T-helper 2 cell treated with Interferon-gamma antibody and Interleukin-4, amounts not matched to agents 5 μg/mL and 100 μg/mL, for 36 hours (primary cell): ENCODE results near the gene CCDC83.
"Not testable (repeated sequence)": the region's sequence is repeated elsewhere in the genome, so short reads cannot be mapped to it uniquely, and the experiment has no call there.

Experiments
- DNase-seq: peaks from one replicate; pipeline ENCODE4 v3.0.0; 2021; ENCODE audit warnings: low spot score
- H3K27ac Mint-ChIP-seq: one replicate; pipeline ENCODE4 v1.8.0; 2021; ENCODE audit warnings: mild to moderate bottlenecking, mixed read lengths
- H3K27me3 Mint-ChIP-seq: one replicate; pipeline ENCODE4 v1.8.0; 2021; ENCODE audit warnings: low read depth, mixed read lengths
- H3K36me3 Mint-ChIP-seq: one replicate; pipeline ENCODE4 v1.8.0; 2021; ENCODE audit warnings: low read depth, mixed read lengths
- H3K4me1 Mint-ChIP-seq: one replicate; pipeline ENCODE4 v1.8.0; 2021; ENCODE audit warnings: low read depth, mixed read lengths
- H3K4me3 Mint-ChIP-seq: one replicate; pipeline ENCODE4 v1.8.0; 2022; ENCODE audit warnings: mild to moderate bottlenecking, moderate library complexity, mixed read lengths
- H3K9me3 Mint-ChIP-seq: one replicate; pipeline ENCODE4 v1.8.0; 2021; ENCODE audit warnings: mixed read lengths

The CCDC83 gene

DNA sequence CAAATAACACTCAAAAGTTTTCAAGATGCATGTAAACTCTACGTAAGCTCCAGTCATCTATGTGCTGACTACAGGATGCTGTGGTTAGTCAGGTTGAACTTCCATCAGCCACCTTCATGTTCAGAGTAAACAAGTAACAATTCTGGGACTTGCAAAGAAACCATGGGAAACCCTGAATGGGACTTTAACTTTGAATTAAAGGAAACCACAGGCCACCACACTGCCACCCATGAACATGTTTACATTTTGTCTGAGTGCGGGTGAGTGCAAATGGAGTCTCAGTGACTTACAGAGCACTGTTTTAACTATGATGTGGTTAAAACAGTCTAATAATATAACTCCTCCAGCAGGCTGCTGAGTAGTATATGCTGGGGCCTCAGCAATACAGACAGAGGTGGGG is 31.4 kb upstream of the CCDC83 start:
- DNase-seq: peak; percentile 74
- peaks cover 66% of the 10 kb centered on the region for H3K4me1 Mint-ChIP-seq
- peak overlapping the region; percentile 92 for H3K27ac Mint-ChIP-seq
- no peaks in the 10 kb centered on the region for H3K27me3 Mint-ChIP-seq
- H3K36me3 Mint-ChIP-seq: no peaks in the 10 kb centered on the region
- no peaks in the 10 kb centered on the region for H3K9me3 Mint-ChIP-seq
- peak overlapping the region; percentile 78 for H3K4me3 Mint-ChIP-seq

DNA sequence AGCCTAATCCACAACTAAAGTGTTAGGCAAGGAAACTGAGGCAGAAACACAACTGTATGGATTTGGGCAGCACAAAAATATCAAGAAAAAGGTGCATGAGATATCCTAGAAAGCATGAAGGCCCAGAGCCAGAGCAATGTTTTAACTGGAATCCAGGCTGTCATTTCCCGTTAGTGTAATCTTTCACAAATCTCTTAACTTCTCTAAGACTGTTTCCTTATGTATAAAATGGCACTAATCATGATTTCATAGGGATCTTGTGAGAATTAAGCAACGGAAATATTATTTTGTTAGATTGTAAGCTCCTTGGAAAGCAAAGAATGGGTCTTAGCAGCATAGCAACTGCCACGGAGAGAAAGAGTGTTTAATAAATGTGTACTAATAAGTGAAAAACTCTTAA is 29.6 kb upstream of the CCDC83 start:
- no peak overlapping the region for H3K27ac Mint-ChIP-seq
- peaks cover 64% of the 10 kb centered on the region for H3K4me1 Mint-ChIP-seq
- no peaks in the 10 kb centered on the region for H3K9me3 Mint-ChIP-seq
- no peaks in the 10 kb centered on the region for H3K36me3 Mint-ChIP-seq
- H3K4me3 Mint-ChIP-seq: no peak overlapping the region
- no peak for DNase-seq
- H3K27me3 Mint-ChIP-seq: no peaks in the 10 kb centered on the region

DNA sequence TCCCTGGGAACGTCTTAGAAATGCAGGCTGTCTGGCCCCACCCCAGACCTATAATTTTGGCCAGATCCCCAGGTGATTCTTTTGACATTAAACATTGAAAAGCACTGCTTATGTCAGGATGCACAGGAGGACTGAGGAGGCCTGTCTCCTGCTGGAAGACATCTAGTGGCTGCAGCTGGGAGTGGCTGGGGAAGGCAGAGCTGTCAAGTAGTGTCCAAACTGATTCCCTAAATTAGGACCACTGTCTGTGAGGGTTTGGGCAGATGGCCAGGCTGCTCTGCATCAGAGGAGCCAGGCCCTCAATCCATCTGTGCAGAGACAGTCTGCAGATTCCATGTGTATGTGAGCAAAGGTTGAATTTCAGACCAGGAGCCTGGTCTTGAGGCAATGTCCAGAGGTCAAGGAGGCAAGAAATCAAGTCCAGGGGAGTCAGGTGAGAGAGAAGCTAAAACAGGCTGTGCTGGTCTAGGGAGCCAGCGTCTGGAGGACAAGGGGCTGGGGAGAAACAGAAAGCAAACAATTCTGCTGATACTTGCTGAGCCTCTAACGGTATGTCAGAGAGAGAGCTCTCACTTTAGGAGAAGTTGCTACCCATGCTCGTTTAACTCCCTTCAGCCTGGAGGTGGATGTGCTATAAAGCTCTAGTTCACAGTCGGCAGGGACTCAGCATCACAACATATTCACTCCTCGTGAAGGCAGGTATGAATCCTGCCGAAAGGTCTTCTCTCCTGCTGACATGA is 28.9 kb upstream of the CCDC83 start:
- H3K9me3 Mint-ChIP-seq: no peaks in the 10 kb centered on the region
- peaks cover 62% of the 10 kb centered on the region for H3K4me1 Mint-ChIP-seq
- peak overlapping the region; percentile 70 for H3K27ac Mint-ChIP-seq
- H3K27me3 Mint-ChIP-seq: no peaks in the 10 kb centered on the region
- H3K4me3 Mint-ChIP-seq: peak overlapping the region; percentile 51
- no peak for DNase-seq
- H3K36me3 Mint-ChIP-seq: no peaks in the 10 kb centered on the region

DNA sequence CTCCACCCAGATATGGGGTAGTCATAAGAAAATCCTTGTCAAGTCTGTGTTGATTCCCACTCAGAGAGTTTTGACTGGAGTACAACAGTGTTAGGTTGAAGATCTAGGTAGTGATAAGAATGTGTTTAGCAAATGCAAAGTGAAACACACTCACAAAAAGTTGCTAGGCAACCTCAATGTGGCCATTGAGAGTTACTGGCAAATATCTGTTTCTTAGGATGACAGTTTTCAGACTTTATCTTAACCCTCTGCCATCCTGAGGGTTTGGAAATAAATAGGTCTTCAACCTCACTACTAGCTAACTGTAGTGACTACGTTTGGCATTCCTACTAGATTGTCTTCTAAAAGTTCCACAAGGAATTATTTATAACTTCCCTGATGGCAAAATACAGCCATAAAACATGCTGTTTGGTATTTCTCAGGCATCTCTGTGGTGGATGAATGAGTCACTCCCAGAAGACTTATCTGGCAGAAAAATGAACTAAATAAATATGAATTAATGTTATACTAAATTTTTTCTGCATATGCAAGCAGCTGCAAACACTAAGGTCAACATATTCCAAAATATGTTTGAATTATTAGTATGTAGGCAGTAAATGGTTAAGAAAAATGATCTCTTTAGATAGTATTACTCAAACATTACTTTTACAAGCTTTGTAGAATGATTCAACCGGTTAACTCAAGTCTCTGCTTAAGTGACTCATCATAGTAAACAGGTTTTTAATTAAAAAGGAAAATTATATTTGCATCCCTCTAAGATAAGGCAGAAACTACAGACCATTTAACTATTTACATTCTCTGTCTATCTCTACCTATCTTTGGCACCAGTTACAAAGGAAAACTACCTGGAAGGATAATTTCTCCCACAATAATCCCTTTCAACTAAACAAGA is 27.2 kb upstream of the CCDC83 start:
- H3K4me3 Mint-ChIP-seq: peak overlapping the region; percentile 69
- peak overlapping the region; percentile 89 for H3K27ac Mint-ChIP-seq
- peaks cover 46% of the 10 kb centered on the region for H3K4me1 Mint-ChIP-seq
- no peaks in the 10 kb centered on the region for H3K36me3 Mint-ChIP-seq
- no peaks in the 10 kb centered on the region for H3K9me3 Mint-ChIP-seq
- no peaks in the 10 kb centered on the region for H3K27me3 Mint-ChIP-seq
- peak; percentile 67 for DNase-seq

DNA sequence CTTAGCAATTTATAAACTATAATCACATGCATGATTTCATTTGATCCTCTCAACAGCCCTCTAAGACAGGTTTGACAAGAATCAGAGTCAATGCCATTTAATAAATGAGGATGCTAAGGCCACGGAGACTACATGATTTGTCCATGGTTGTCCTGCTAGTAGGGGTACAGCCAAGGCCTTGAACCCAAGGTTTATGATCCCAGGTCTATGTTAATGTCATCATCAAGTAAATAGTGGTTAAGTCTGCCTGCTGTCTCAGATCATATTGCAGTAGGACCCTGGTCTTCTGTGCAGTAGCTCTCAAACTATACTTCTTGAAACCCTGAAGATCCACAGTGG is 26.6 kb upstream of the CCDC83 start:
- Mint-ChIP-seq H3K4me3 (no peak overlapping the region), H3K27ac (no peak overlapping the region), H3K27me3 (no peaks in the 10 kb centered on the region), H3K36me3 (peaks cover 1% of the 10 kb centered on the region), H3K4me1 (peaks cover 41% of the 10 kb centered on the region), H3K9me3 (no peaks in the 10 kb centered on the region)
- DNase-seq: no peak

DNA sequence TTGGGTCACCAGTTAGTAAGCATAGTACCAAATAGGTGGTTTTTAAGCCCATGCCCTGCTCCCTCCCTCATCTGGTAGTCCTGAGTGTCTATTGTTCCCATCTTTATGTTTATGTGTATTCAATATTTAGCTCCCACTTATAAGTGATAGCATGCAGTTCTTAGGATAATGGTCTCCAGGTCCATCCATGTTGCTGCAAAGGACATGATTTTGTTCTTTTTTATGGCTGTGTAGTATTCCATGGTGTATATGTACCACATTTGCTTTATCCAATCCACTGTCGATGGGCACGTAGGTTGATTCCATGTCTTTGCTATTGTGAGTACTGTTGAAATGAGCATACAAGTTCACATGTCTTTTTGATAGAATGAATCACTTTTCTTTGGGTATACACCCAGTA is 26.0 kb upstream of the CCDC83 start:
- H3K27me3 Mint-ChIP-seq: no peaks in the 10 kb centered on the region
- no peak overlapping the region for H3K4me3 Mint-ChIP-seq
- H3K9me3 Mint-ChIP-seq: no peaks in the 10 kb centered on the region
- DNase-seq: no peak
- peaks cover 36% of the 10 kb centered on the region for H3K4me1 Mint-ChIP-seq
- H3K27ac Mint-ChIP-seq: no peak overlapping the region
- H3K36me3 Mint-ChIP-seq: peaks cover 1% of the 10 kb centered on the region

DNA sequence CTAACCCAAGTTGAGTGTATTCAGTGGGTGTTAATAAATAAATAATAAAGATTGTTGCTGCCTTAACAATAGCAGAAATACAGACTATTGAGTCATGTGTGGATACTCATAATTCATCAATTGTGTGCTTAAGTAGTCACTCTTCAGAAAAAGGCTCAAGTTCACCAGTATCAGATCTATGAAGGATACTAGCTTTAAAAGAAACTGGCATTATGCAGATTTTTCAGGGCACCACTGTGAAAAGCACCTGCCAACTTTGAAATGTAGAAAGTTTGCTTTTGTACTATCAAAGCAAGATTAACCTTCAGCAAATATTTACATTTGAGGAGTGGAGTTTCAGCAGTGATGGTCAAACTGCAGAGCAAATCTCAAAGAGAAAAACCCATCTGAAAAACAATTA is 24.1 kb upstream of the CCDC83 start:
- Mint-ChIP-seq H3K9me3 (peaks cover 10% of the 10 kb centered on the region), H3K4me3 (no peak overlapping the region), H3K27ac (no peak overlapping the region), H3K27me3 (no peaks in the 10 kb centered on the region), H3K4me1 (peaks cover 19% of the 10 kb centered on the region), H3K36me3 (peaks cover 4% of the 10 kb centered on the region)
- no peak for DNase-seq

DNA sequence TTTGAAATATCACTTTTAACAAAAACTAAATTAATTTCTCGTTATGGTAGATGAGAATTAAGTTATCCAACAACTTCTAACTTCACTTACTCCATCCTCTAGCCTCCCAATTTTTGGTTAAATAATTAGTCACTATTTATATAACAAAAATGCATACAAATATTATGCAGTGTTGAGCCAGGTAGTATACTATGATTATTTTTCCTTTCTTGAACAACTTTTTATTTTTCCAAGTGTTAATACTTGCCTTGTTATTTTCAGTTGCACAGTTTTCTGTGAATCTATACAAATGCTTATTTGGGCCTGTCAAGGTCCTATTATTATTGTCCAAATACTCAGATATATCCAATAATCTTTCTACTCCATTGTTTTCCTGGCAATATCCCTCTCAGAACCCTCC is 19.9 kb upstream of the CCDC83 start:
- peaks cover 12% of the 10 kb centered on the region for H3K9me3 Mint-ChIP-seq
- H3K27ac Mint-ChIP-seq: no peak overlapping the region
- no peaks in the 10 kb centered on the region for H3K27me3 Mint-ChIP-seq
- DNase-seq: no peak
- H3K4me1 Mint-ChIP-seq: no peaks in the 10 kb centered on the region
- H3K36me3 Mint-ChIP-seq: peaks cover 6% of the 10 kb centered on the region
- H3K4me3 Mint-ChIP-seq: no peak overlapping the region

DNA sequence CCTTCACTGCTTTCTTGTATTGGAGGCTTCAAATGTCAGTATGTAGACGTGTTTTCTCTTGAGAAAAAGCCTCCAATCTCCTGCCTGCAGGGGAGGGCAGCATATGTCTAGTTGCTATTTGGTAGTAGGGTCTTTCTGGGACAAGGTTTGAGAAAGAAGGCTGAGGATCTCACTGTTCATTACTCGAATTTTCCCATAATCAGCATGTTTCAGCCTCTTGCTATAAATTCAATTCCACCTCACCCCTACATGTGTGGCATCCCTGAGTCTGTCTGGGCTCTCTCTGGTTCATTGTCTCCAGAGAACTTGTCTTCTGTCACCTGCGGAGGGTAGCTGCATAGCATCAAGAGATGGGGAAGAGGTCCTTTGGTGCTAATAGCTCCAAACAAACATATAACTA is 19.5 kb upstream of the CCDC83 start:
- Mint-ChIP-seq H3K27ac (no peak overlapping the region), H3K9me3 (peaks cover 12% of the 10 kb centered on the region), H3K36me3 (peaks cover 6% of the 10 kb centered on the region), H3K4me3 (no peak overlapping the region), H3K27me3 (no peaks in the 10 kb centered on the region), H3K4me1 (no peaks in the 10 kb centered on the region)
- no peak for DNase-seq

DNA sequence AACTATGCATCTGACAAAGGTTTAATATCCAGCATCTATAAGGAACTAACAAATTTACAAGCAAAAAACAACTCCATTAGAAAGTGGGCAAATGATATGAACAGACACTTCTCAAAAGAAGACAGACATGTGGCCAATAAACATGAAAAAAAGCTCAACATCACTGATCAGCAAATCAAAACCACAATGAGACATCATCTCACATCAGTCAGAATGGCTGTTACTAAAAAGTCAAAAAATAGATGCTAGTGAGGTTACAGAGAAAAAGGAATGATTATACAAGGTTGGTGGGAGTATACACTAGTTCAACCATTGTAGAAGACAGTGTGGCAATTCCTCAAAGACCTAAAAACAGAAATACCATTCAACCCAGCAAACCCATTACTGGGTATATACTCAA is 14.3 kb upstream of the CCDC83 start:
- H3K4me3 Mint-ChIP-seq, H3K9me3 Mint-ChIP-seq, H3K4me1 Mint-ChIP-seq, H3K36me3 Mint-ChIP-seq, H3K27me3 Mint-ChIP-seq, H3K27ac Mint-ChIP-seq, DNase-seq: not testable (repeated sequence)

DNA sequence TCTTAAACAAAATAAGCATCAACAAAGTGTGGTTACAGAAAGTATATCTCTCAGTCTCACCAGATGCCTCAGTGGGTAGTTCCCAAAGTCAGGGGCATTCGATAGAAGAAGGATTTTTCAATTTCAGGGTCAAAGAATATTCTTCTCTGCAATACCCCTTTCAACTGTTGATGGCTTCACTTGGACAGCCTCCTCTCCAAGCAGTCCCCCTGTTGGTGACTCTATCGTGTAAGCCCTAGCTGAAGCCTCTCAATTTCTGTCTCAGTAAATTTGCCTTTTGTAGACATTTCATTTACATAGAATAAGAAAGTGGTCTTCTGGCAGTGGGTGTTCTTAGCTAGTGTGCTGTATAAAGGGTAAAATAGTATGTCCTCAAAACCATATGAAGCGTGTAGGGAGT is 11.3 kb upstream of the CCDC83 start:
- Mint-ChIP-seq H3K36me3 (peaks cover 5% of the 10 kb centered on the region), H3K27me3 (no peaks in the 10 kb centered on the region), H3K4me1 (peaks cover 3% of the 10 kb centered on the region), H3K27ac (no peak overlapping the region), H3K4me3 (no peak overlapping the region), H3K9me3 (peaks cover 13% of the 10 kb centered on the region)
- no peak for DNase-seq

DNA sequence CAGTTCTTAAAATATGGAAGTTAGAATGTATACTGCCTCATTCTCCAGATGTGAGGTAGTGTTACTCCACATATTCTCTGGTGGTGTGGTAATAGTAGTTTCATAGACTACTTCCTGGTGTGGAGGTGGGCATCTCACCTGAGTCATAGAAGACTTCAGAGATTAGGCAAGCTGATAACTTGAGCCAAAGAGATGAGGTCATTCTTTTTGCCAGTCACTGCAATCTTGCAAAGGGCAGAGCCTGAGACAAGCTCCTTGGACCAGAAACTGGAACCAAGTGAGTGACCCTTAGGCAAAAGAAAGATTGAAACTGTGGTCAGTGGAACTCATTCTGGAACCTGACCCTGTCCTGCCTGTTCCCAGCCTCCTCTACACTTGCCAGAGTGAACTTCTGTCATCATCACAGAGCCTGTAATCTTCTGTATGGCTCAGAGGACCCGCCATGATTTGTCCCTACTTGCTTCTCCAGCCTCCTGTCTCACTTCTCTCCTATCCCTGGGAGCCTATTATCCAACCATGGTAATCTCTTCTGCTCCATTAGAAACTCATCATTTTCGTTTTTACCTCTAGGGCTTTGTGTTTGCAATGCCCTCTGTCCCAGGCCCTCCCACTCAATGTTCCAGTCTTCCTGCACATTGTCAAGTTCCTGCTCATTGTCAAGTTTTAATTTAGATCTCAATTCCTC is 10.6 kb upstream of the CCDC83 start:
- Mint-ChIP-seq H3K36me3 (peaks cover 5% of the 10 kb centered on the region), H3K27ac (peak overlapping the region; percentile 23), H3K27me3 (no peaks in the 10 kb centered on the region), H3K4me1 (peaks cover 3% of the 10 kb centered on the region), H3K4me3 (no peak overlapping the region), H3K9me3 (peaks cover 14% of the 10 kb centered on the region)
- DNase-seq: peak; percentile 32

DNA sequence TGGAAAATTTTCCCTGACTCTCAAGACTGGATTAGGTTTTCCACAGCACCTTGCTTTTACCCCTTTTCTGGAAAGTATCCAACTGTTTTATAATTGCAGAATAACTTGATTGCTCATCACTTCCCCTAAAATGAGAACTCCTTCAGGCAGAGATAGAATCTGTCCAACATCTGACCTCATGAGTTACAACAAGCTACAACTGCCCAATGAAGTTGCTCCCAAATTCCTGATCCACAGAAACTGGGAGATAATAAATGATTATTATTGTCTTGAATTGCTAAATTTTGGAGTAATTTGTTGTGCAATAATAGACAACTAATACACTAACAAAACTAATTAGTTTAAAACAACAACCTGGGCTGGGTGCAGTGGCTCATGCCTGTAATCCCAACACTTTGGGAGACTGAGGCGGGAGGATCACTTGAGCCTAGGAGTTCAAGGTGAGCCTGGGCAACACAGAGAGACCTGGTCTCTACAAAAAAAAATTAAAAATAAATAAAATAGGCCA is 10.0 kb upstream of the CCDC83 start:
- H3K9me3 Mint-ChIP-seq: peaks cover 16% of the 10 kb centered on the region
- no peak overlapping the region for H3K4me3 Mint-ChIP-seq
- H3K36me3 Mint-ChIP-seq: peaks cover 6% of the 10 kb centered on the region
- no peaks in the 10 kb centered on the region for H3K27me3 Mint-ChIP-seq
- H3K27ac Mint-ChIP-seq: no peak overlapping the region
- no peak for DNase-seq
- peaks cover 3% of the 10 kb centered on the region for H3K4me1 Mint-ChIP-seq

DNA sequence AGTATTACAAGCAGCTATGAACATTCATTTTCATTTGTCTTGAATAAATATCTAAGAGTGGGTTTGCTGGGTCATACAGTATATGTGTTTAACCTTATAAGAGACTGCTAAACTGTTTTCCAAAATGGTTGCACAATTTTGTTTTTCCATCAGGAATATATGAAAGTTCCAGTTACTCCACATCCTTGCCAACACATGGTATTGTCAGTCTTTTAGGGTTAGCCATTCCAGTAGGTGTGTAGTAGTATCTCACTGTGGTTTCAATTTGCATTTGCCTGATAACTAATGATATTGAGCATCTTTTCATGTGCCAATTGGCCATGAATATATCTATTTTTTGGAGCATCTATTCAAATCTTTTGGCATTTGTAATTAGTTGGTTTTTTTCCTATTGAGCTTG is 7.7 kb upstream of the CCDC83 start:
- peaks cover 3% of the 10 kb centered on the region for H3K4me1 Mint-ChIP-seq
- H3K9me3 Mint-ChIP-seq: peaks cover 23% of the 10 kb centered on the region
- no peak overlapping the region for H3K4me3 Mint-ChIP-seq
- no peaks in the 10 kb centered on the region for H3K27me3 Mint-ChIP-seq
- H3K36me3 Mint-ChIP-seq: peaks cover 13% of the 10 kb centered on the region
- H3K27ac Mint-ChIP-seq: no peak overlapping the region
- no peak for DNase-seq
